Hepatocyte (in vitro differentiated cells): ENCODE results near the gene MYRF. TPM values are rescaled to one million over a fixed set of nuclear protein-coding genes. Genes with fewer than 3 reads are reported as not detected.
A peak's percentile ranks its signal among the peaks of the same experiment; 100 is the strongest.

Experiments
- DNase-seq: peaks from one replicate; pipeline ENCODE4 v3.0.0-alpha.2; 2016; ENCODE audit warnings: low spot score
- H2AFZ ChIP-seq: fragments of 200-600 bp; sonication (generic); 2 replicates; pipeline ENCODE4 v1.6.0; 2016; ENCODE audit warnings: antibody characterized with exemption, mild to moderate bottlenecking
- H3K27ac ChIP-seq: fragments of 200-600 bp; sonication (generic); 2 replicates; pipeline ENCODE4 v1.5.1; 2016; ENCODE audit warnings: mild to moderate bottlenecking
- H3K27me3 ChIP-seq: fragments of 200-600 bp; sonication (generic); 2 replicates; pipeline ENCODE4 v1.6.1; 2016
- H3K36me3 ChIP-seq: fragments of 200-600 bp; sonication (generic); replicated peaks from 2 replicates; pipeline ENCODE4 v1.5.1; 2016; ENCODE audit warnings: low read depth; ENCODE audit not compliant: insufficient read depth
- H3K4me1 ChIP-seq: fragments of 200-600 bp; sonication (generic); 2 replicates; pipeline ENCODE4 v1.5.1; 2016; ENCODE audit warnings: mild to moderate bottlenecking, moderate library complexity; ENCODE audit not compliant: insufficient read depth
- H3K4me2 ChIP-seq: fragments of 200-600 bp; sonication (generic); 2 replicates; pipeline ENCODE4 v1.6.0; 2016
- H3K4me3 ChIP-seq: fragments of 200-600 bp; sonication (generic); 2 replicates; pipeline ENCODE4 v1.5.1; 2016; ENCODE audit warnings: mild to moderate bottlenecking
- H3K79me2 ChIP-seq: fragments of 200-600 bp; sonication (generic); 2 replicates; pipeline ENCODE4 v1.6.0; 2017; ENCODE audit warnings: mild to moderate bottlenecking
- H3K9me2 ChIP-seq: fragments of 200-600 bp; sonication (generic); replicated peaks from 2 replicates; pipeline ENCODE4 v1.6.0; 2017; ENCODE audit warnings: mild to moderate bottlenecking; ENCODE audit not compliant: insufficient read depth
- H3K9me3 ChIP-seq: fragments of 200-600 bp; sonication (generic); 2 replicates; pipeline ENCODE4 v1.5.1; 2016; ENCODE audit warnings: low read depth, mild to moderate bottlenecking
- H4K20me1 ChIP-seq: fragments of 200-600 bp; sonication (generic); 2 replicates; pipeline ENCODE4 v1.6.0; 2016; ENCODE audit warnings: mild to moderate bottlenecking; ENCODE audit not compliant: insufficient read depth, poor library complexity, severe bottlenecking
- EZH2 ChIP-seq: fragments of 200-600 bp; sonication (generic); IDR thresholded peaks from 2 replicates; pipeline ENCODE4 v1.6.1; 2016; ENCODE audit warnings: antibody characterized with exemption, mild to moderate bottlenecking, borderline replicate concordance
- EZH2phosphoT487 ChIP-seq: fragments of 200-600 bp; sonication (generic); IDR thresholded peaks from one replicate; pipeline ENCODE4 v1.6.1; 2018; ENCODE audit warnings: antibody characterized with exemption, mild to moderate bottlenecking, low read depth, moderate library complexity; ENCODE audit not compliant: unreplicated experiment, severe bottlenecking
- WGBS: methylation state at CpG from one replicate; pipeline ENCODE4 v1.1.6; 2016; ENCODE audit warnings: low lambda C conversion rate; ENCODE audit errors: missing lambda C conversion rate; 5-methylcytosine and 5-hydroxymethylcytosine counted together
- polyA plus RNA-seq: library from polyadenylated mRNA; unstranded; fragments of >200 nt; fragmentation: Nextera tagmentation; extraction: Ambion mirVana; gene quantifications from 2 replicates; pipeline ENCODE4 v1.2.1, GENCODE V29; 2016
- total RNA-seq: library from RNA; depleted of rRNA; stranded (reverse); fragments of >200 nt; gene quantifications from 2 replicates; pipeline ENCODE4 v1.2.3, GENCODE V29; 2014
- TF ChIP-seq, protein P1 (sequence below): fragments of 200-600 bp; sonication (generic); IDR thresholded peaks from 2 replicates; pipeline ENCODE4 v1.5.1; 2016; ENCODE audit warnings: antibody characterized with exemption, mild to moderate bottlenecking; ENCODE audit not compliant: poor library complexity

The MYRF gene
- total and polyA plus RNA-seq, 2 experiments from 2014 or later = 57.3 to 96.7 TPM

DNA sequence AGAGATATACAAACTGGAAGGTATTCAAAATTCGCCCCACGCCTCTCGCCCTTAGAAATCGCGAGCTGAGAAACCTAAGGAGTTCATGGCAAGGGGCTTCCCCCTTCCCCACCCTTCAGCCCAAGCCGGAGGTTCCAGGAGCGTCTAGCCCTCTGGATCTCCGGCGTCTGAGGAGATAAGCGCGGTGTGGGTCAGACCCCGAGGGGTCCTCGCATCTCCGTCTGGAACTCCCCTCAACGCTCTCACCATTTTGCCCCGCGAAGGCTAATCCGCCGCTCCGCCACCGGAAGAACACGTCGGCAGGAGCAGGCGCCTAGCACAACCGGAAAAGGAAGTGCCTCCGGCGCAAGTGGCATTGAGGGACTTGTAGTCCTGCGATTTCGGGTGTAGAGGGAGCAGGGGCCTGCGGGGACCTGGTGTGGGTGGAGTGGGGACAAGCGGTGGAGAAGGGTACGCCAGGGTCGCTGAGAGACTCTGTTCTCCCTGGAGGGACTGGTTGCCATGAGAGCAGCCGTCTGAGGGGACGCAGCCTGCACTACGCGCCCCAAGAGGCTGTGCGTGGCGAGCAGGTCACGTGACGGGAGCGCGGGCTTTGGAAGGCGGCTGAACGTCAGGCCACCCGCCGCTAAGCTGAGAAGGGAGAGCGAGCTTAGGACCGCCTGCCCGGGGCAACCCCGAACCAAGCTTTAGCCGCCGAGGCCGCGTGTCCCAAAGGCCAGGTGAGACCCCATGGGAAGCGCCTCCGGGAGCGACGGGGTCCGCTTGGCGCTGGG, 40.1 kb downstream of the MYRF start, which contains the start of the genes FEN1 and TMEM258:
Gene FEN1, plus strand, starts transcription at position 602 of the 773 bp plus-strand sequence. CDS start 2,451 bp downstream, outside the sequence.
Gene TMEM258, minus strand, starts transcription at position 290 of the 773 bp plus-strand sequence. Its CDS starts 41 bp downstream, at position 249.
- no peaks in the 10 kb centered on the region for H4K20me1 ChIP-seq
- peak within 1 kb of the TSS; percentile 72 for H3K4me3 ChIP-seq
- DNase-seq = peak; percentile 96
- WGBS = under 1% methylated on average over 49 of the region's 61 CpGs
- peak within 1 kb of the TSS; percentile 89 for H2AFZ ChIP-seq
- H3K79me2 ChIP-seq = peaks cover 54% of the 10 kb centered on the region
- H3K9me2 ChIP-seq = no peaks in the 10 kb centered on the region
- peak within 1 kb of the TSS; percentile 99 for H3K27ac ChIP-seq
- peaks cover 14% of the 10 kb centered on the region for H3K4me1 ChIP-seq
- TF ChIP-seq, protein P1, sequence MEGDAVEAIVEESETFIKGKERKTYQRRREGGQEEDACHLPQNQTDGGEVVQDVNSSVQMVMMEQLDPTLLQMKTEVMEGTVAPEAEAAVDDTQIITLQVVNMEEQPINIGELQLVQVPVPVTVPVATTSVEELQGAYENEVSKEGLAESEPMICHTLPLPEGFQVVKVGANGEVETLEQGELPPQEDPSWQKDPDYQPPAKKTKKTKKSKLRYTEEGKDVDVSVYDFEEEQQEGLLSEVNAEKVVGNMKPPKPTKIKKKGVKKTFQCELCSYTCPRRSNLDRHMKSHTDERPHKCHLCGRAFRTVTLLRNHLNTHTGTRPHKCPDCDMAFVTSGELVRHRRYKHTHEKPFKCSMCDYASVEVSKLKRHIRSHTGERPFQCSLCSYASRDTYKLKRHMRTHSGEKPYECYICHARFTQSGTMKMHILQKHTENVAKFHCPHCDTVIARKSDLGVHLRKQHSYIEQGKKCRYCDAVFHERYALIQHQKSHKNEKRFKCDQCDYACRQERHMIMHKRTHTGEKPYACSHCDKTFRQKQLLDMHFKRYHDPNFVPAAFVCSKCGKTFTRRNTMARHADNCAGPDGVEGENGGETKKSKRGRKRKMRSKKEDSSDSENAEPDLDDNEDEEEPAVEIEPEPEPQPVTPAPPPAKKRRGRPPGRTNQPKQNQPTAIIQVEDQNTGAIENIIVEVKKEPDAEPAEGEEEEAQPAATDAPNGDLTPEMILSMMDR = no peak
- TF ChIP-seq EZH2phosphoT487 (no peak), EZH2 (no peak)
- H3K9me3 ChIP-seq = no peaks in the 10 kb centered on the region
- H3K27me3 ChIP-seq = no peaks in the 10 kb centered on the region
- peak within 1 kb of the TSS; percentile 82 for H3K4me2 ChIP-seq
- H3K36me3 ChIP-seq = no peaks in the 10 kb centered on the region

DNA sequence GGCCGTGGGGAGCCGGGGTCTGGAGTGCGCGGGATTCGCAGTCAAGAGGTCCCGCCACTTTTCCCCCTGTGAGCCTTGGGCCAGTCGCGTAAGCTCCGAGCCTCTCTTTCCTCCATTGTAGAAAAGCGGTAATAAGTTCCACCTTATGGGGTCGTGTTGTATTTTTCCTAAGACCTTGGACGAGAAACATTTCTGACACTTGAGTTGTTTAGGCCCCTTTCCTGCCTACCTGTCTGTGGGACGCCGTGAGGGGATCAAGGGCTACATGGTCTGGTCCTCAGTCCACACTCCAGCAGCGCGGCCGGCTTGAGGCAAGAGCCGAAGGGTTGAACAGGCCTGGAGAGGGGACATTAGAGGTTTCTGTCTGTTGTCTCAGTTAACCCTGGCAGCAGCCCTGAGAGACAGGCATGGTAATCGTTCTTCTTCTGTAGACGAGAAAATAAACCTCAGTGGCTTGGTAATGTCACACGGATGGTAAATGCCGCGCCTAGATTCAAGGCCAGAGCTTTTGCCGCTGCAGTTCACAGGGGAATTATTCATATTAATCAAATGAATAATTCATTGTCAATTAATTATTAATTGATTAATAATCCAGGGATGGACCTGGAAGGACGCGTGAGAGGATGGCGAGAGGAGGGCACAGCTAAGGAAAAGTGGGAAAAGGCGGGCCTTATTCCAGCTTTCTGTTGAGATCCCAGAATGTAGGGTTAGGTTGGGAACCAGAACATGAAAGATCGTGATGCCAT, 40.8 kb downstream of the MYRF start:
- no peaks in the 10 kb centered on the region for H3K9me3 ChIP-seq
- no peaks in the 10 kb centered on the region for H3K27me3 ChIP-seq
- H2AFZ ChIP-seq = peak overlapping the region; percentile 89
- peak overlapping the region; percentile 82 for H3K4me2 ChIP-seq
- peaks cover 59% of the 10 kb centered on the region for H3K79me2 ChIP-seq
- no peak for DNase-seq
- H4K20me1 ChIP-seq = no peaks in the 10 kb centered on the region
- peak overlapping the region; percentile 72 for H3K4me3 ChIP-seq
- WGBS = 6% methylated on average over 29 of the region's 29 CpGs
- no peaks in the 10 kb centered on the region for H3K9me2 ChIP-seq
- H3K36me3 ChIP-seq = no peaks in the 10 kb centered on the region
- peaks cover 14% of the 10 kb centered on the region for H3K4me1 ChIP-seq
- TF ChIP-seq EZH2 (no peak), EZH2phosphoT487 (no peak)
- TF ChIP-seq, protein P1 = no peak
- peak overlapping the region; percentile 99 for H3K27ac ChIP-seq

GRCh38 chr11:61793829-61794204, 41.4 kb downstream of the MYRF start:
- Histone ChIP-seq H3K79me2 (peaks cover 62% of the 10 kb centered on the region), H2AFZ (no peak overlapping the region), H3K4me3 (no peak overlapping the region), H3K27me3 (no peaks in the 10 kb centered on the region), H3K36me3 (no peaks in the 10 kb centered on the region), H3K4me2 (peak overlapping the region; percentile 82), H3K9me2 (no peaks in the 10 kb centered on the region), H3K27ac (no peak overlapping the region), H4K20me1 (no peaks in the 10 kb centered on the region), H3K4me1 (peaks cover 14% of the 10 kb centered on the region), H3K9me3 (no peaks in the 10 kb centered on the region)
- no peak for TF ChIP-seq EZH2
- TF ChIP-seq, protein P1 = no peak
- TF ChIP-seq EZH2phosphoT487 = no peak
- no peak for DNase-seq
- 66% methylated on average over 3 of the region's 3 CpGs for WGBS
